22Rv1 (cell line): ENCODE data around the gene USHBP1.

Experiments used
- H3K27ac ChIP-seq: fragments of 450-650 bp; 2 replicates; pipeline ENCODE4 v1.5.1; 2017
- ZFX ChIP-seq: fragments of 450-650 bp; IDR thresholded peaks from 2 replicates; pipeline ENCODE4 v1.6.1; 2017; ENCODE audit warnings: antibody characterized with exemption, borderline replicate concordance
- TF ChIP-seq, protein P1 (sequence below): fragments of 450-650 bp; IDR thresholded peaks from 2 replicates; pipeline ENCODE4 v1.5.1; 2017; ENCODE audit warnings: mild to moderate bottlenecking

USHBP1 gene

DNA sequence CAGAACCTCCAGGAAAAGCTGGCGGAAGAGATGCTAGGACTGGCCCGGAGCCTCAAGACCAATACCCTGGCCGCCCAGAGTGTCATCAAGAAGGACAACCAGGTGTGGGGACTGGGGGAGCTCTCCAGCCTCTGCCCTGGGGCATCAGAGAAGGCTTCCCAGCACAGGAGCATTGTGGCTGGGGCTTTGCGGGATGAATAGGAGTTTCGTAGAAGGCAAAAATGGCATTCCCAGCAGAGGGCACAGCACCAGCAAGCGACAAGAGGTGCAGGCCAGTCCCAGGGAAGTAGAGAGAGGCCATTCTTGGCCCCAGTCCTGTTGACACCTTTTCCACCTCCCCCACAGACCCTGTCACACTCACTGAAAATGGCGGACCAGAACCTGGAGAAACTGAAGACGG, 45.3 kb downstream of the USHBP1 start:
- no peak for TF ChIP-seq ZFX
- TF ChIP-seq, protein P1, sequence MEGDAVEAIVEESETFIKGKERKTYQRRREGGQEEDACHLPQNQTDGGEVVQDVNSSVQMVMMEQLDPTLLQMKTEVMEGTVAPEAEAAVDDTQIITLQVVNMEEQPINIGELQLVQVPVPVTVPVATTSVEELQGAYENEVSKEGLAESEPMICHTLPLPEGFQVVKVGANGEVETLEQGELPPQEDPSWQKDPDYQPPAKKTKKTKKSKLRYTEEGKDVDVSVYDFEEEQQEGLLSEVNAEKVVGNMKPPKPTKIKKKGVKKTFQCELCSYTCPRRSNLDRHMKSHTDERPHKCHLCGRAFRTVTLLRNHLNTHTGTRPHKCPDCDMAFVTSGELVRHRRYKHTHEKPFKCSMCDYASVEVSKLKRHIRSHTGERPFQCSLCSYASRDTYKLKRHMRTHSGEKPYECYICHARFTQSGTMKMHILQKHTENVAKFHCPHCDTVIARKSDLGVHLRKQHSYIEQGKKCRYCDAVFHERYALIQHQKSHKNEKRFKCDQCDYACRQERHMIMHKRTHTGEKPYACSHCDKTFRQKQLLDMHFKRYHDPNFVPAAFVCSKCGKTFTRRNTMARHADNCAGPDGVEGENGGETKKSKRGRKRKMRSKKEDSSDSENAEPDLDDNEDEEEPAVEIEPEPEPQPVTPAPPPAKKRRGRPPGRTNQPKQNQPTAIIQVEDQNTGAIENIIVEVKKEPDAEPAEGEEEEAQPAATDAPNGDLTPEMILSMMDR, result no peak
- no peak overlapping the region for H3K27ac ChIP-seq

GRCh38 chr19:17216058-17216670, 48.4 kb downstream of the USHBP1 start:
- peak overlapping the region; percentile 85 for H3K27ac ChIP-seq
- no peak for TF ChIP-seq ZFX
- TF ChIP-seq, protein P1, result no peak

- no peak for TF ChIP-seq ZFX
- TF ChIP-seq, protein P1, result no peak
Observed at GRCh38 chr19:17215127-17215971, 49.2 kb downstream of the USHBP1 start, which contains the start of gene USE1. TSS of gene USE1 (plus strand) at chr19:17215357. CDS start at chr19:17215406, 49 bp downstream.

GRCh38 chr19:17214508-17215126, 49.9 kb downstream of the USHBP1 start:
- H3K27ac ChIP-seq, result peak overlapping the region; percentile 85
- TF ChIP-seq, protein P1, result no peak
- TF ChIP-seq ZFX, result no peak

More at GRCh38 chr19:17215127-17215971, 49.2 kb downstream of the USHBP1 start, which contains the start of gene USE1:
- peak within 1 kb of the TSS; percentile 85 for H3K27ac ChIP-seq

GRCh38 chr19:17213334-17213733, 51.2 kb downstream of the USHBP1 start:
- TF ChIP-seq ZFX, result no peak
- TF ChIP-seq, protein P1, result no peak
- no peak overlapping the region for H3K27ac ChIP-seq

DNA sequence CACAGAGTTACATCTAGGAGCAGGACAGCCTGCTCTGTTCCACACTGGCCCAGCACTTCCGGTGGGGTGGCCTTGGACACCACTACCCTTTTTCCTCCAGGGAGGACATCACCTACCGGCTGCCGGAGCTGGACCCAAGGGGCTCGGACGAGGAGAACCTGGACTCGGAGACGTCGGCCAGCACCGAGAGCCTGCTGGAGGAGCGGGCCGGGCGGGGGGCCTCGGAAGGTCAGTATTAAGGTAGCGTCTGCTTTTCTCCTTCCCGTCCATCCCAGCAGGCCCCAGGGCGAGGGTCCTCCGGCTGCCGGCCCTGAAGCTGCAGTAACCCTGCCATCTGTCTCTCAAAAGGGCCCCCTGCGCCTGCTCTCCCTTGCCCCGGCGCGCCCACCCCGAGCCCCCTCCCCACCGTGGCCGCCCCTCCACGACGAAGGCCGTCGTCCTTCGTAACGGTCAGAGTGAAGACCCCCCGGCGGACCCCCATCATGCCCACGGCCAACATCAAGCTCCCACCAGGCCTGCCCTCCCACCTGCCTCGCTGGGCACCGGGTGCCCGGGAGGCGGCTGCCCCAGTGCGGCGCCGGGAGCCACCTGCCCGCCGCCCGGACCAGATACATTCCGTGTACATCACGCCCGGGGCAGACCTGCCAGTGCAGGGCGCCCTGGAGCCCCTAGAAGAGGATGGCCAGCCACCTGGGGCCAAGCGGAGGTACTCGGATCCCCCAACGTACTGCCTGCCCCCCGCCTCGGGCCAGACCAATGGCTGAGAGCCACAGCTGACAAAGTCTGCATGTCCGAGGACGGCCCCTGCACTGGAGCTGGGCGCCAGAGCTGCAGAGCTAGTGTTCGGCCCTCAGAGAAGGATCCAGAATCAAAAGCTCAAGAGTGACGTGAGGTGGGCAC, 52.7 kb downstream of the USHBP1 start:
- TF ChIP-seq, protein P1, result no peak
- TF ChIP-seq ZFX, result no peak

More for the DNA sequence above, 52.7 kb downstream of the USHBP1 start:
- no peak overlapping the region for H3K27ac ChIP-seq
